ENCODE measurements around the gene DLGAP4. TPM values are rescaled to one million over a fixed set of nuclear protein-coding genes. Genes with fewer than 3 reads are reported as not detected.

The DLGAP4 gene
- total RNA-seq, 4 donors from 2014 or later: 33.5 to 159 (median 56.6) TPM

DNA sequence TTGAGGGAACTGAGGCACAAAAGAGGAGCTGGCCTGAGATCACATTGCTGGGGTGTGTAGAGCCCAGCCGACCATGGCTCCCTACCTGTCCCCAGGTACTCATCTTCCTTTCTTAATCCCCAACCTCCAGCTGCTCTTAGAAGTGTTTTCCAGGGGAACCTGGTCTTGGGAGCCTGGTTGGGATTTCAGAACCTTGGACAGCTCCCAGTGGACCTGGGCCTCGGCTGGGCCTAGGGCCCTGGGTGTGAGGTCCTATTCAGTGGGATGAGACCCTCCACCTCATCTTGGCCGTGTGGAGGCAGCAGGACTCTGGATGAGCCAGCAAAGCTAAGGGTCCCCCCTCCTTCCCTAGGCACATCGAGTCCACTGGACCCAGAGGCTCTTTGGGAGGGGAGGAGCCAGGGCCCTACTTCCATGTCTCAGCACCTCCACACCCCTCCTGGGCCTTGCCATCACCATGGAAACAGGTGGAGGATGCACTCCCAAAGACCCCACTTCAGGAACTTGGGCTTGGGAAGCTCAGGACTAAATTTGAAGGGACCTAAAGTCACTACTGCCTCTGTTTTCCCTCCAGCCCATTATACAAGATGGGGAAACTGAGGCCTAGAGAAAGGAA, 38.5 kb downstream of the DLGAP4 start:
- in situ Hi-C loops (cut with MboI; ENCODE audit: low pct_ligation_motif_present in 1 of 4, low pct_unique_long_range_greater_than_20kb in 1 of 4, low sequenced_read_pairs in 3 of 4): no loop called here
- H3K27ac ChIP-seq: no peak overlapping the region
- intact Hi-C loops (cut with DNase I; ENCODE audit: low total_unique reads): no loop called here
- H3K36me3 ChIP-seq: no peaks in the 10 kb centered on the region
- peaks cover 5% of the 10 kb centered on the region for H3K27me3 ChIP-seq
- peak; percentile 14 for DNase-seq
- H3K4me3 ChIP-seq: no peak overlapping the region
- WGBS, 2 donors (ENCODE audit: low coverage in 1 of 2): 16% methylated on average over 4 of the region's 4 CpGs; no CpG with 5 or more reads in 1 of the 2 donors
- no peaks in the 10 kb centered on the region for H3K4me1 ChIP-seq
- TF ChIP-seq, protein P1, sequence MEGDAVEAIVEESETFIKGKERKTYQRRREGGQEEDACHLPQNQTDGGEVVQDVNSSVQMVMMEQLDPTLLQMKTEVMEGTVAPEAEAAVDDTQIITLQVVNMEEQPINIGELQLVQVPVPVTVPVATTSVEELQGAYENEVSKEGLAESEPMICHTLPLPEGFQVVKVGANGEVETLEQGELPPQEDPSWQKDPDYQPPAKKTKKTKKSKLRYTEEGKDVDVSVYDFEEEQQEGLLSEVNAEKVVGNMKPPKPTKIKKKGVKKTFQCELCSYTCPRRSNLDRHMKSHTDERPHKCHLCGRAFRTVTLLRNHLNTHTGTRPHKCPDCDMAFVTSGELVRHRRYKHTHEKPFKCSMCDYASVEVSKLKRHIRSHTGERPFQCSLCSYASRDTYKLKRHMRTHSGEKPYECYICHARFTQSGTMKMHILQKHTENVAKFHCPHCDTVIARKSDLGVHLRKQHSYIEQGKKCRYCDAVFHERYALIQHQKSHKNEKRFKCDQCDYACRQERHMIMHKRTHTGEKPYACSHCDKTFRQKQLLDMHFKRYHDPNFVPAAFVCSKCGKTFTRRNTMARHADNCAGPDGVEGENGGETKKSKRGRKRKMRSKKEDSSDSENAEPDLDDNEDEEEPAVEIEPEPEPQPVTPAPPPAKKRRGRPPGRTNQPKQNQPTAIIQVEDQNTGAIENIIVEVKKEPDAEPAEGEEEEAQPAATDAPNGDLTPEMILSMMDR (IDR thresholded peaks at IDR 0.05): no peak
- TF ChIP-seq POLR2AphosphoS5 (IDR thresholded peaks at IDR 0.05) (no peak), POLR2A (IDR thresholded peaks at IDR 0.05) (no peak), EP300 (IDR thresholded peaks at IDR 0.05; ENCODE audit: low read depth) (no peak)
- no peaks in the 10 kb centered on the region for H3K9me3 ChIP-seq

DNA sequence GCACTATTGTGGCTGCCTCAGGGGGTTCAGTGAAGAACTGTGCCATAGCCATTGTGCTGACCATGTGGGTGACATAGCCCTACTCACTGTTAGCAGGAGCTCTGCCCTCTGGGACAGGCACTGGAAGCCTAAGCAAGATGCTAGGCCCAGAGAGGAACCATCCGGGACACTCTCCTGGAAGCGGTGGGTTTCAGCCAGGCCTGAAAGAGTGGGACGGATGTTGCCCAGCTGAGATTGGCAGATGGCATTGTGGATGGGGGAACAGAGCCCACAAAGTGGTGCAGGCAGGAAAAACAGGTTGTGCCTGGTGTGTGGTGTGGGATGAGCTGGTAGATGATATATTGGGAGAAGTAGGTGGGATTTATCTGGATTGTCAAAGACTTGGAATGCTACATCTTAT, 40.1 kb downstream of the DLGAP4 start:
- no peaks in the 10 kb centered on the region for H3K4me1 ChIP-seq
- in situ Hi-C loops (cut with MboI; ENCODE audit: low pct_ligation_motif_present in 1 of 4, low pct_unique_long_range_greater_than_20kb in 1 of 4, low sequenced_read_pairs in 3 of 4): no loop called here
- H3K27me3 ChIP-seq: peaks cover 5% of the 10 kb centered on the region
- H3K4me3 ChIP-seq: no peak overlapping the region
- H3K36me3 ChIP-seq: no peaks in the 10 kb centered on the region
- H3K27ac ChIP-seq: no peak overlapping the region
- intact Hi-C loops (cut with DNase I; ENCODE audit: low total_unique reads): no loop called here
- no peak for DNase-seq
- TF ChIP-seq POLR2AphosphoS5 (IDR thresholded peaks at IDR 0.05) (no peak), EP300 (IDR thresholded peaks at IDR 0.05; ENCODE audit: low read depth) (no peak)
- TF ChIP-seq, protein P1 (IDR thresholded peaks at IDR 0.05): no peak
- 91% methylated on average over 3 of the region's 3 CpGs; no CpG with 5 or more reads in 1 of the 2 donors for WGBS, 2 donors (ENCODE audit: low coverage in 1 of 2)
- no peaks in the 10 kb centered on the region for H3K9me3 ChIP-seq

DNA sequence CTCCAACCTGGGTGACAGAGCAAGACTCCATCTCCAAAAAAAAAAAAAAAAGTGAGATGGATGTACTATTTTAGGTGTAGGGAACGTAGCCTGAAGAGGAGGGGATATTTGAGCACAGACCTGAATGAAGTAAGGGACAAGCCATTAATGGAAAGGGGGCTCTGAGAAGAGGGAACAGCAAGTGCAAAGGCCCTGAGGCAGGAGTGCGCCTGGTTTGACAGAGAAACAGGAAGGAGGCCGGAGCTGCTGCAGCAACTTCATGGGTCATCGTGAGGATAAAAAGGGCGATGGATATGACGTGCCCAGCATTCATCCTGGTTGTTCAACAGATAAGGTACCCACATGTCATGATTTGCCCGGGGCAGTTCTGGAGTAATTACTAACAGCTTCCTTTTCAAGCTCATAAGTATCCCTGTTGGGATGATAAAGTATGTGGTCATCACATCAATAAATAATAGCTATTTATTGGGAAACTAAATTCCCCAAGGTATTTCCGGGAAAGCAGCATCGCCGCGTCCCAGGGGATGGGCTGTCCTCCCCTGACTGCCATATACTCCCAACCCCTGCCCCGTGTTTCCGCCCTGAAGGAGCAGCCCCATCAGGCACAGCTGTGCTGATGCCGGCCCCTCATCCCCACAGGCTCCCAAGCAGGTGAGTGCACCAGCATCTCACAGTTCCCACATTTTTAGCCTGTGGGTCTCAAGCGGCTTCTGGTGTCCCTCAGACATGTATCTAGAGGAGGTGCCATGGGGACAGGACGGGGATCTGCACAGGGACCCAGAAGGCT, 43.4 kb downstream of the DLGAP4 start:
- Histone ChIP-seq H3K9me3 (no peaks in the 10 kb centered on the region), H3K36me3 (no peaks in the 10 kb centered on the region), H3K4me1 (no peaks in the 10 kb centered on the region), H3K4me3 (no peak overlapping the region), H3K27ac (no peak overlapping the region), H3K27me3 (no peaks in the 10 kb centered on the region)
- DNase-seq: no peak
- 84 to 86% methylated on average over 9 to 16 of the region's 16 CpGs for WGBS, 2 donors (ENCODE audit: low coverage in 1 of 2)
- TF ChIP-seq, protein P1 (IDR thresholded peaks at IDR 0.05): no peak
- TF ChIP-seq POLR2A (IDR thresholded peaks at IDR 0.05): no peak
- no peak for TF ChIP-seq EP300 (IDR thresholded peaks at IDR 0.05; ENCODE audit: low read depth)
- no peak for TF ChIP-seq POLR2AphosphoS5 (IDR thresholded peaks at IDR 0.05)
- intact Hi-C loops (cut with DNase I; ENCODE audit: low total_unique reads) (no loop called here), in situ Hi-C loops (cut with MboI; ENCODE audit: low pct_ligation_motif_present in 1 of 4, low pct_unique_long_range_greater_than_20kb in 1 of 4, low sequenced_read_pairs in 3 of 4) (no loop called here)

DNA sequence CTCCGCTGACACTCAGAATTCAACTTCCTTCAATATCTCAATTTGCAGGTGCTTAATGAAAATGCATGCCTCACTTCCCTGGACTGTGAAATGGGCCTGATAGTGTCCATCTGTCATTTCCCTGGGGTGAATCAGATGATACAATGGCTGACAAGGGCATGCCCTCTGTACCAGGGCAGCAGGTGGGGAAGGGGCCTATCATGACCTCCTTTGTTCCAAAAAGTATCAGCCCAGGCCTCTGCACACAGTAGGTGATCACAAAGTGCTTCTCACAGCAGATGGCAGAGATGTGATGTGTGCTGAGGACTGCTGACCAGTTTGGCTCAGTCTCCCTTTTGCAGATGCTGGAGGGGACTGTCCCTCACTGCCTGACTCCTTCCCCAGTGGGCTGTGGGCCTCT, 44.3 kb downstream of the DLGAP4 start:
- intact Hi-C loops (cut with DNase I; ENCODE audit: low total_unique reads): no loop called here
- in situ Hi-C loops (cut with MboI; ENCODE audit: low pct_ligation_motif_present in 1 of 4, low pct_unique_long_range_greater_than_20kb in 1 of 4, low sequenced_read_pairs in 3 of 4): no loop called here
- Histone ChIP-seq H3K27me3 (no peaks in the 10 kb centered on the region), H3K27ac (no peak overlapping the region), H3K4me3 (no peak overlapping the region), H3K4me1 (no peaks in the 10 kb centered on the region), H3K36me3 (no peaks in the 10 kb centered on the region), H3K9me3 (no peaks in the 10 kb centered on the region)
- 100% methylated on average over 1 of the region's 1 CpG; no CpG with 5 or more reads in 1 of the 2 donors for WGBS, 2 donors (ENCODE audit: low coverage in 1 of 2)
- DNase-seq: no peak
- no peak for TF ChIP-seq POLR2AphosphoS5 (IDR thresholded peaks at IDR 0.05)
- no peak for TF ChIP-seq EP300 (IDR thresholded peaks at IDR 0.05; ENCODE audit: low read depth)
